Fibroblast of the aortic adventitia (primary cell): ENCODE data around the gene PIGR. TPM values are rescaled to one million over a fixed set of nuclear protein-coding genes. Genes with fewer than 3 reads are reported as not detected.

ENCODE experiments used
- DNase-seq: peaks from one replicate; pipeline ENCODE4 v3.0.0-alpha.2; 2010; ENCODE audit warnings: low read depth
- H3K4me3 ChIP-seq: 2 replicates; pipeline ENCODE4 v1.5.1; 2011; ENCODE audit warnings: low read depth, mild to moderate bottlenecking, control low read depth, low read length, moderate library complexity
- CTCF ChIP-seq: IDR thresholded peaks from 2 replicates; pipeline ENCODE4 v1.5.1; 2011; ENCODE audit warnings: mild to moderate bottlenecking, low read length, control low read depth, inconsistent platforms; ENCODE audit not compliant: insufficient read depth
- total RNA-seq: library from RNA; depleted of rRNA; stranded (reverse); fragments of >200 nt; gene quantifications from 2 replicates; pipeline ENCODE4 v1.2.3, GENCODE V29; 2012; ENCODE audit warnings: low replicate concordance

PIGR gene
- total RNA-seq, 1 donor, result not detected

GRCh38 chr1:206939841-206940587, 6.3 kb downstream of the PIGR start:
- DNase-seq, result no peak
- no peak overlapping the region for H3K4me3 ChIP-seq
- TF ChIP-seq CTCF, result no peak

- TF ChIP-seq CTCF, result no peak
- H3K4me3 ChIP-seq, result no peak overlapping the region
- no peak for DNase-seq
These were observed 7.1 kb downstream of the PIGR start for GRCh38 chr1:206939131-206939530.

- no peak for DNase-seq
- no peak for TF ChIP-seq CTCF
- H3K4me3 ChIP-seq, result no peak overlapping the region
These were observed 8.8 kb downstream of the PIGR start for GRCh38 chr1:206937425-206937824.

- peak; percentile 13 for DNase-seq
- TF ChIP-seq CTCF, result peak; percentile 53
- H3K4me3 ChIP-seq, result no peak overlapping the region
These were observed 10.7 kb downstream of the PIGR start for GRCh38 chr1:206935491-206936067.

GRCh38 chr1:206933333-206933945, 12.8 kb downstream of the PIGR start:
- no peak for DNase-seq
- H3K4me3 ChIP-seq, result no peak overlapping the region
- TF ChIP-seq CTCF, result peak; percentile 46

- no peak for DNase-seq
- no peak overlapping the region for H3K4me3 ChIP-seq
- no peak for TF ChIP-seq CTCF
These were observed 14.1 kb downstream of the PIGR start for GRCh38 chr1:206932177-206932576.
